Natural killer cell (primary cell): ENCODE data around the gene PCYT1B. TPM values are rescaled to one million over a fixed set of nuclear protein-coding genes. Genes with fewer than 3 reads are reported as not detected.

Experiments
- ATAC-seq, 3 donors: fragments of 150-1000 bp in 2 of 3; fragments of 200-7000 bp in 1 of 3; cut with Tn5 transposase; 1 replicate in 1 of 3; 2 replicates in 2 of 3; pipeline ENCODE4 v1.10.0; 2021; ENCODE audit warnings: mild to moderate bottlenecking in 2 of 3, moderate library complexity in 2 of 3
- DNase-seq, 2 donors: peaks; one replicate each; pipeline versions ENCODE4 v3.0.0 to v3.0.0-alpha.2; 2013 to 2021; ENCODE audit warnings: mixed read lengths in 1 of 2
- H3K27ac ChIP-seq: one replicate; pipeline ENCODE4 v1.5.1; 2013; ENCODE audit warnings: mild to moderate bottlenecking, low read length
- H3K27me3 ChIP-seq: one replicate; pipeline ENCODE4 v1.6.1; 2013; ENCODE audit warnings: low read length; ENCODE audit not compliant: control insufficient read depth, insufficient read depth
- H3K36me3 ChIP-seq: one replicate; pipeline ENCODE4 v1.6.1; 2013; ENCODE audit warnings: low read length; ENCODE audit not compliant: control insufficient read depth, insufficient read depth
- H3K4me1 ChIP-seq: one replicate; pipeline ENCODE4 v1.6.1; 2013; ENCODE audit warnings: low read length; ENCODE audit not compliant: control insufficient read depth, insufficient read depth
- H3K4me3 ChIP-seq: one replicate; pipeline ENCODE4 v1.5.1; 2013; ENCODE audit warnings: low read length
- H3K9me3 ChIP-seq: one replicate; pipeline ENCODE4 v1.6.1; 2013; ENCODE audit warnings: low read length; ENCODE audit not compliant: control insufficient read depth, insufficient read depth
- H3K27ac Mint-ChIP-seq, 2 donors: one replicate each; pipeline ENCODE4 v1.8.0; 2022; ENCODE audit warnings: mild to moderate bottlenecking in 2 of 2, mixed read lengths in 2 of 2, moderate library complexity in 1 of 2
- H3K27me3 Mint-ChIP-seq, 2 donors: one replicate each; pipeline ENCODE4 v1.8.0; 2022; ENCODE audit warnings: low read depth in 2 of 2, mixed read lengths in 2 of 2
- H3K36me3 Mint-ChIP-seq: one replicate; pipeline ENCODE4 v1.8.0; 2022; ENCODE audit warnings: mixed read lengths
- H3K4me1 Mint-ChIP-seq, 2 donors: one replicate each; pipeline ENCODE4 v1.8.0; 2022; ENCODE audit warnings: mixed read lengths in 2 of 2
- H3K4me3 Mint-ChIP-seq: one replicate; pipeline ENCODE4 v1.8.0; 2022; ENCODE audit warnings: mild to moderate bottlenecking, moderate library complexity, mixed read lengths
- H3K9me3 Mint-ChIP-seq, 2 donors: one replicate each; pipeline ENCODE4 v1.8.0; 2022; ENCODE audit warnings: mixed read lengths in 2 of 2
- CTCF ChIP-seq: fragments of 200-600 bp; IDR thresholded peaks from one replicate; pipeline ENCODE4 v1.8.0; 2022; ENCODE audit warnings: antibody characterized with exemption
- WGBS: methylation state at CpG from one replicate; pipeline ENCODE4 v1.1.7; 2013; ENCODE audit warnings: missing lambda C conversion rate; ENCODE audit not compliant: insufficient coverage; 5-methylcytosine and 5-hydroxymethylcytosine counted together
- intact Hi-C: fragments of 100-400 bp; cut with micrococcal nuclease; formaldehyde crosslinking; loops from one replicate; pipeline ENCODE4 v1.14.2; 2022
- total RNA-seq, 4 donors: library from RNA; stranded (reverse); fragments of 120-200 nt in 1 of 4; gene quantifications; one replicate each; pipeline versions ENCODE4 v1.2.3 to v1.2.4, GENCODE V29; 2013 to 2022

Gene PCYT1B
- total RNA-seq, 3 donors from 2014 or later (not counting 1 experiment from before 2014, with no cell fraction given) = 0.41 to 0.48 (median 0.42) TPM

- ATAC-seq (no peak), DNase-seq (no peak)
- no peak overlapping the region for H3K4me3 ChIP-seq
- no peaks in the 10 kb centered on the region for H3K36me3 ChIP-seq
- Mint-ChIP-seq H3K4me3 (no peak overlapping the region), H3K9me3 (no peaks in the 10 kb centered on the region), H3K27ac (no peak overlapping the region), H3K36me3 (no peaks in the 10 kb centered on the region), H3K27me3 (peaks cover 0 to 12% of the 10 kb centered on the region in 2 donors), H3K4me1 (no peaks in the 10 kb centered on the region)
- intact Hi-C loops = no loop called here
- no peak for TF ChIP-seq CTCF
- H3K9me3 ChIP-seq = no peaks in the 10 kb centered on the region
- H3K4me1 ChIP-seq = no peaks in the 10 kb centered on the region
- WGBS = 88% methylated on average over 4 of the region's 4 CpGs
- H3K27ac ChIP-seq = no peak overlapping the region
- no peaks in the 10 kb centered on the region for H3K27me3 ChIP-seq
Measured at GRCh38 chrX:24594501-24594900, 52.6 kb downstream of the PCYT1B start.

- Histone ChIP-seq H3K27ac (no peak overlapping the region), H3K4me3 (no peak overlapping the region), H3K4me1 (no peaks in the 10 kb centered on the region), H3K9me3 (no peaks in the 10 kb centered on the region), H3K27me3 (no peaks in the 10 kb centered on the region), H3K36me3 (no peaks in the 10 kb centered on the region)
- no peaks in the 10 kb centered on the region for H3K4me1 Mint-ChIP-seq
- H3K27ac Mint-ChIP-seq = no peak overlapping the region
- no peaks in the 10 kb centered on the region for H3K9me3 Mint-ChIP-seq
- H3K4me3 Mint-ChIP-seq = no peak overlapping the region
- H3K36me3 Mint-ChIP-seq = no peaks in the 10 kb centered on the region
- no peak for DNase-seq
- no peak for ATAC-seq
- intact Hi-C loops = no loop called here
- TF ChIP-seq CTCF = no peak
- H3K27me3 Mint-ChIP-seq = peaks cover 0 to 23% of the 10 kb centered on the region in 2 donors
- 96% methylated on average over 4 of the region's 5 CpGs for WGBS
Measured at GRCh38 chrX:24590111-24590510, 57.0 kb downstream of the PCYT1B start.

GRCh38 chrX:24577091-24577490, 70.1 kb downstream of the PCYT1B start:
- no peak for TF ChIP-seq CTCF
- H3K27ac ChIP-seq = no peak overlapping the region
- Mint-ChIP-seq H3K4me3 (no peak overlapping the region), H3K36me3 (no peaks in the 10 kb centered on the region), H3K4me1 (no peaks in the 10 kb centered on the region), H3K27me3 (peaks cover 0 to 6% of the 10 kb centered on the region in 2 donors), H3K27ac (no peak overlapping the region), H3K9me3 (no peaks in the 10 kb centered on the region)
- intact Hi-C loops = no loop called here
- H3K4me3 ChIP-seq = no peak overlapping the region
- no peaks in the 10 kb centered on the region for H3K36me3 ChIP-seq
- H3K27me3 ChIP-seq = no peaks in the 10 kb centered on the region
- no peak for DNase-seq
- WGBS = 97% methylated on average over 8 of the region's 9 CpGs
- no peaks in the 10 kb centered on the region for H3K4me1 ChIP-seq
- no peak for ATAC-seq
- H3K9me3 ChIP-seq = no peaks in the 10 kb centered on the region

GRCh38 chrX:24575496-24575895, 71.7 kb downstream of the PCYT1B start:
- Mint-ChIP-seq H3K4me1 (no peaks in the 10 kb centered on the region), H3K36me3 (no peaks in the 10 kb centered on the region), H3K9me3 (no peaks in the 10 kb centered on the region), H3K27ac (no peak overlapping the region), H3K27me3 (peaks cover 0 to 6% of the 10 kb centered on the region in 2 donors), H3K4me3 (no peak overlapping the region)
- intact Hi-C loops = no loop called here
- Histone ChIP-seq H3K4me3 (no peak overlapping the region), H3K36me3 (no peaks in the 10 kb centered on the region), H3K27me3 (no peaks in the 10 kb centered on the region), H3K9me3 (no peaks in the 10 kb centered on the region), H3K4me1 (no peaks in the 10 kb centered on the region), H3K27ac (no peak overlapping the region)
- no CpG with 5 or more reads among the region's 1 CpG for WGBS
- ATAC-seq (no peak), DNase-seq (no peak)
- TF ChIP-seq CTCF = no peak
